Activated naive CD8-positive, alpha-beta T cell treated with anti-CD3 and anti-CD28 coated beads, Interleukin-2, amount 50 U/mL, for 16 hours (primary cell): Measurements from ENCODE around the gene RPL13.

Experiments
- DNase-seq: peaks from one replicate; pipeline ENCODE4 v3.0.0-alpha.2; 2020; ENCODE audit warnings: low read depth, low spot score

Gene RPL13

GRCh38 chr16:89545044-89545830, 15.2 kb upstream of the RPL13 start:
- DNase-seq = no peak

- DNase-seq = no peak
Observed at GRCh38 chr16:89545831-89546574, 14.5 kb upstream of the RPL13 start.

- DNase-seq = no peak
Observed at GRCh38 chr16:89546781-89547180, 13.7 kb upstream of the RPL13 start.

GRCh38 chr16:89547291-89547690, 13.2 kb upstream of the RPL13 start:
- DNase-seq = no peak

DNA sequence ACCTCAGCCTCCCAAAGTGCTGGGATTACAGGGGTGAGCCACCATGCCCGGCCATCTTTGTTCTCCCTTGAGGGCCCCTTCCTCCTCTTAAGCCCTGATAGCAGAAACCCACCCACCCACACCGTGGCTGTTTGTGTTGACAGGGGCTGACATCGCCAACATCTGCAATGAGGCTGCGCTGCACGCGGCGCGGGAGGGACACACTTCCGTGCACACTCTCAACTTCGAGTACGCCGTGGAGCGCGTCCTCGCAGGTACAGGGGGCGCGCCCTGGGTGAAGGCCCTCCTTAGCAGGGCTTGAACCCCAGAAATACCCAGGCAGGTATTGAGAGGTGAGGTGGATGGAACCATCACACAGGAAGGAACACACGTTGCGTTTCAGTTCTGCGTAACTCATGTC, 12.6 kb upstream of the RPL13 start:
- no peak for DNase-seq

DNA sequence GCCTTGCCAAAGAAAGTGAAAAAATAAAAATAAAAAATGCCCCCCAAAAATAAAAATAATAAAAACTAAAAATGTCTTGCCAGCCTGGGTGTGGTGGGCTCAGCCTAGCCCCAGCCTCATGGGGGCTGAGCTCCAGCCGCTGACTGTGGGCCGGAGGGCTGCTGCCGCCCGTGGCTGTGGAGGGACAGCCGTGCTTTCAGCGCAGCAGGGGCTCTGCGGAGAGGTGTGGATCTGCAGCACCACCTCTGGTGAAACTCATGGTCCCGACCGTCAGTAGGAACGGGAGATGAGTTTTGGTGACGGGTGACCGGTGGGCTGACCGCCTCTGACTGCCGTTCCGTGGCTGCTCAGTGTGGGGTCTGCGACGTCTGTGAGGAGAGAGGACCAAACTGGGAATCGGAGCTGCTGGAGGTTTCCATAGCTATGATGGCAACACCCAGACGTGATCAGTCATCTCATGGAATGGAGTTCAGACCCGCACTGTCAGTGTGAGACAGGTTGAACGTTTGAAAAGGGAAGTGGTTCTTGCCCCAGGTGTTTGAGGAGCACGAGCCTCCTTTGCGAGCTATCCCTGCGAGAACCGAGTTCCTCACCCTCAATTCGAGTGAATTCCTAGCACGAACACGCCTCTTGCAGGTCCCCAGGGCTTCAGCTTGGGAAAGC, 12.0 kb upstream of the RPL13 start:
- no peak for DNase-seq

- no peak for DNase-seq
Observed at GRCh38 chr16:89549007-89549700, 11.3 kb upstream of the RPL13 start.

DNA sequence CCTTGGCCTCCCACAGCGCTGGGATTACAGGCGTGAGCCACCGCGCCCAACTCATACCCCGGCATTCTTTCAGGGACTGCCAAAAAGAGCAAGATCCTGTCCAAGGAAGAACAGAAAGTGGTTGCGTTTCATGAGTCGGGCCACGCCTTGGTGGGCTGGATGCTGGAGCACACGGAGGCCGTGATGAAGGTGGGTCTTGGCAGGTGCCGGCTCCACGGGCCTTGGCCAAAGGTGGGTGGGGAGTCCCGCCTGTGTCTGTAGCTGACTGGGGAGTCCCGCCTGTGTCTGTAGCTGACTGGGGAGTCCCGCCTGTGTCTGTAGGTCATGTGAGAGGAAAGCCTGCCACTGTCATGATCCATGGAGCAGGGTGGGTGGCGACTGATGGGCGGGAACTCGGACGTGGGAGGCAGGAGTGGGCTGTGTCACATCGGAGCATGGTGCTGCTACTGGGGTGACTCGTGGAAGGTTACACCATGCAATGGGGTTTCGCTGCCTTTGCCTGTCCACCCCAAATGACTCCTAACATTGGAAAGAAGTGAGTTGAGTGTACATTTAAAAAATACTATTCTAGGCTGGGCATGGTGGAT, 10.0 kb upstream of the RPL13 start:
- DNase-seq = no peak

DNA sequence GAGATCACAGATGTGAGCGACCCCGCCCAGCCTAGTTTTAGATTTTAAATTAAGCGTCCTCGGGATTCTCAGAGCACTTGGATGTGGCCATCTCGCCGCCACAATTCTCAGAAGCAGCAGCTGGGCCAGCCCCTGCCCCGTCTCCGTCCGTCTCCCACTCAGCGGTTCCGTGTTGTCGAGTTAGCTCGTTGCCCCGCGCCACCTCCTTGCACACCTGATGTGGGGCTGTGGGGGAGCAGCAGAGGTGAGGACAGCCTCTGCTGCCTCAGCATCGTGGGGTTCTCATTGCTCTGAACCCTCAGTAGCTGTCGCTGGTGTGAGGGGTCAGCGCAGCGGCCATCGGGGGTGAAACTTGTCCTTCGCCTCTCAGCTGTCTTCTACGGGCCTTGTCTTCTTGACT, 8.2 kb upstream of the RPL13 start:
- no peak for DNase-seq

- DNase-seq = no peak
Observed at GRCh38 chr16:89552913-89553312, 7.6 kb upstream of the RPL13 start.

GRCh38 chr16:89553733-89554132, 6.7 kb upstream of the RPL13 start:
- DNase-seq = no peak

DNA sequence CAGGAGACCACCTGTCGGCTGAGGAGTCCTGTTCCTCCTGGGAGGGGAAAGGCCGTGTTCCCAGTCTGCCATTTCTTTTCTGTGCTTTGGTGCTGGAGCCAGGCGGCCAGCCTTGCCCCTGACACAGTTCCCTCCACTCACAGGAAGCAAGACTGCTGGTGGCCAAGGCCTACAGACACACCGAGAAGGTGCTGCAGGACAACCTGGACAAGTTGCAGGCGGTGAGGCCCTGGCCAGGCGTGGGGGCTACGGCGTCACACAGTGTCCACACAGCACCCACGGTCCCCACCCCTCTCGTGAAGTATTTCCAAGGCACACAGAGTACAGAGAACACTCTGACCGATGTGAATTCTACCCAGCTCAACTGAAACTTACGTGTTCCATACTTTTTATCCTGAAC, 6.1 kb upstream of the RPL13 start:
- no peak for DNase-seq

DNA sequence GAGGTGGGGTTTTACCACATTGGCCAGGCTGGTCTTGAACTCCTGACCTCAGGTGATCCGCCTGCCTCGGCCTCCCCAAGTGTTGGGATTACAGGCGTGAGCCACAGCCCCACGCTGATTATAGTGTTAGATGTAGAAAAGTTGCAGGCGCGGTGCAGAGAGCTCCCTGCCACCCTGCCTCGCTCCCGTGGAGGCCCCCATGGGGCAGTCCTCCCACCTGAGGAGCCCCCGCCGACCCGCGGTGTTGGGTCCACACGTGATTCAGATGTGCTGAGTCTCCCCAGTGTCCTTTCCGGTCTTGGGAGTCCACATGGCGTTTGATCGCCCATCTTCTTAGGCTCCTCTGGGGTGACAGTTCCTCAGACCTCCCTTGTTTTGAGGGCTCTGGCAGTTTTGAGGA, 5.2 kb upstream of the RPL13 start:
- DNase-seq = no peak

- no peak for DNase-seq
Observed at GRCh38 chr16:89555780-89556179, 4.7 kb upstream of the RPL13 start.

DNA sequence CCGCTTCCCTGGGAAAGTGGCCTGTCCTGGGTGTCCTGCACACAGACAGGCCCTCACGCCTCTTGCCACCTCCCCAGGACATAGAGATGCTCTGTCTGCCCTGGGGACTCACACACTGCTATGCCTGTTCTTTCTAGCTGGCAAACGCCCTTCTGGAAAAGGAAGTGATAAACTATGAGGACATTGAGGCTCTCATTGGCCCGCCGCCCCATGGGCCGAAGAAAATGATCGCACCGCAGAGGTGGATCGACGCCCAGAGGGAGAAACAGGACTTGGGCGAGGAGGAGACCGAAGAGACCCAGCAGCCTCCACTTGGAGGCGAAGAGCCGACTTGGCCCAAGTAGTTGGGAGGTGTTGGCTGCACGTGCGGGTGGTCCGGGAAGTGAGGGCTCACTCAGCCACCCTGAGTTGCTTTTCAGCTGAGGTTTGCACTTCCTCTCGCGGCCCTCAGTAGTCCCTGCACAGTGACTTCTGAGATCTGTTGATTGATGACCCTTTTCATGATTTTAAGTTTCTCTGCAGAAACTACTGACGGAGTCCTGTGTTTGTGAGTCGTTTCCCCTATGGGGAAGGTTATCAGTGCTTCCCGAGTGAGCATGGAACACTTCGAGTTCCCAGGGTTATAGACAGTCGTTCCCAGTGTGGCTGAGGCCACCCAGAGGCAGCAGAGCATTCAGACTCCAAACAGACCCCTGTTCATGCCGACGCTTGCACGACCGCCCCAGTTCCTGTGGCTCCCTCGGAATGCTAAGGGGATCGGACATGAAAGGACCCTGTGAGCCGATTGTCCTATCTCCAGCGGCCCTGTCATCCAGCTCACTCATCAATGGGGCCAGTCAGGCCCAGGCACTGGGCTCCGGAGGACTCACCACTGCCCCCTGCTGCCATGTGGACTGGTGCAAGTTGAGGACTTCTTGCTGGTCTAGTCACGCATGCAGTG, 3.5 kb upstream of the RPL13 start:
- peak; percentile 71 for DNase-seq

GRCh38 chr16:89557690-89558490, 2.6 kb upstream of the RPL13 start:
- no peak for DNase-seq

- DNase-seq = no peak
Observed at GRCh38 chr16:89561142-89561883, 831 bp downstream of the RPL13 start.

DNA sequence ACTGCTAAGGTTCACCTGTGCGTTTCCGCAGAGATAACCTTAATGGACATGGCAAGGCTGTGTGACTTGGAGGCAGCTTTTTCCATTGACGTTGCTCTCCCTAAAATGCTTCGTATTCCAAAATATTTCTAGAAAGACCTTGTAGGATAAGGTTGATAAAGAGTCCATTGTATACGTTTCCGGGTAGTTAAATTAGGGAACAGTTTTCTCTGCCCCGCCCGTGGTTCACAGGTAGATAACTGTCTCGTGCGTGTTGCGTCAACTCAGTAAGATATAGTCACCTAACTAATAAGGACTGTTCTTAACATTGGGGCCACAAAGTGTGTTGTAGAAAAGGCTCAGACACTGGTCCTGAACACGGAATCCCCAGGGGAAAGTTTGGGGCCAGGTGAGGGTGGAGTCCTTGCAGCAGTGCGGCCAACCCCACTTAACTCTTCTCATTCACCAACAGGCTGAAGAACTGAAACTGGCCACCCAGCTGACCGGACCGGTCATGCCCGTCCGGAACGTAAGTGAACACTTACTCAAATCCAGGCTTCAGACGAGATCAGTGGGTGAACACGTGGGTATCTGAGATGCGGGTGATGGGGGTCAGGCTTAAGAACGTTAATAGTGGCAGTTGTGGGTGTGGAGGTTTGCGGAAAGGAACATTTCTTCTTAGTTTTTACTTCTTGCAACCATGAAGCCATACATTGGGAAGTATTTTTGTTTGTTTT, 1.6 kb downstream of the RPL13 start:
- DNase-seq = no peak
